ENCODE data around the gene FAM181B.

The FAM181B gene

GRCh38 chr11:82680252-82680651 lies 53.4 kb downstream of the FAM181B start:
- no peak for DNase-seq

Data from NCI-H446 (cell line).